HG03460 (cell line): ENCODE data around the gene FCGR3A.
A peak's percentile ranks its signal among the peaks of the same experiment; 100 is the strongest.
"Not testable (repeated sequence)": the region's sequence is repeated elsewhere in the genome, so short reads cannot be mapped to it uniquely, and the experiment has no call there.

ENCODE experiments used
- ATAC-seq: cut with Tn5 transposase; IDR thresholded peaks from one replicate; pipeline ENCODE4 v1.9.1; 2021; ENCODE audit not compliant: unreplicated experiment

Gene FCGR3A

DNA sequence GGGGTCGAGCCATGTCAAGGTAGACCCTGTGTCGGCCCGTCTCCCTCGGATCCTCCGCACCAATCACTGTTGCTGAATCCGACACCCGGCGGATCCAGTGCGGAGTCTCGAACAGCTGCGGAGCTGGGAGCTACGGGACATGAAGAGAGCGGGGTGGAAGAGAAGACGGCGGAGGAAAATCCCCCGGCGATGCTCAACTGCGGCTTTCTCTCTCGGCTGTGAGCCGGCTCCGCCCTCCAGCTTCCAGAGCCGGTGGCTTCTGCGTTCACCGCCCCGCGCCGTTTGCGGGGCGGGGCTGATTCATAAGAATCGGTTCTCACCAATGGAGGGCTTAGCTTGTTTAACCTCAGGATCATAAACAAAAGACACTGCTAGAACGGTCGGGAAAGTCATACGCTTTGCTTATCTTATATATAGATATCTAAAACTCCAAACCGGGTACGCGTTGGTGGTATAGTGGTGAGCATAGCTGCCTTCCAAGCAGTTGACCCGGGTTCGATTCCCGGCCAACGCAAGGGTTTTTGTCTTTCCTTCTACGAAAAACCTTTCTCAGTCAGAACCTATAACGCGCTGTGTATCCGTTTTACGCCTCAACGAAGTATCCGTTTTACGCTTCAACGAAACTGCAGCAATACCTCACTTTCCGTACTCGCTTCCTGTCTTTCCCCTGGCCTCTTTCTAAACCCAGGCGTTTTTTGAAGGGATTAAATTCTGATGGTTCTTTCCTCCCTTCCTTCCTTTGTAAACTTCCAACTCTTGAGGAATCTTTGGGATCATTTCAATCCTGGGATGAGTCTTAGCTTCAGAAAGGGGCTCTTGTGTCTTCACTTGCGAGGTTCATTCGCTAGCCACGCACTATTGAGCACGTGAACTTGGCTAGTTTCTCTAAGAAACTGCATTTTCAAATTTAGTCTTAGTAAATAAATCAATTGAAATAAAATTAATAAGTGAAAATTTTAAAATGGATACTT is 18.7 kb downstream of the FCGR3A start:
- peak; percentile 58 for ATAC-seq

DNA sequence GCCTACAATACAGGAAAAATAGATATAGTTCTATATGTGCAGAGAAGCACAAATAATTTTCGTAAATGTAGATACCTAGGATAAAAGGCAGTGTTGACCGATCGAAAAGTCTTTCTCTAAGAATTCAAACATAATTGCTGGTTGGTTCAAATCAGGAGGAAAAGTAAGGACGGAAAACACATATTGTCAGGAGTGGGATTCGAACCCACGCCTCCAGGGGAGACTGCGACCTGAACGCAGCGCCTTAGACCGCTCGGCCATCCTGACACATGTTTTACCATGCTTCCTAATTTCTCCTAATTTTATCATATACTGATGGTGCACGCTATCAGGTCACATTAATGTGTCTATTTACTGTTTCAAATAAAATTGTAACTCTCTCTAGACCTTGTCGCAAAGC is 19.5 kb downstream of the FCGR3A start:
- peak; percentile 36 for ATAC-seq

DNA sequence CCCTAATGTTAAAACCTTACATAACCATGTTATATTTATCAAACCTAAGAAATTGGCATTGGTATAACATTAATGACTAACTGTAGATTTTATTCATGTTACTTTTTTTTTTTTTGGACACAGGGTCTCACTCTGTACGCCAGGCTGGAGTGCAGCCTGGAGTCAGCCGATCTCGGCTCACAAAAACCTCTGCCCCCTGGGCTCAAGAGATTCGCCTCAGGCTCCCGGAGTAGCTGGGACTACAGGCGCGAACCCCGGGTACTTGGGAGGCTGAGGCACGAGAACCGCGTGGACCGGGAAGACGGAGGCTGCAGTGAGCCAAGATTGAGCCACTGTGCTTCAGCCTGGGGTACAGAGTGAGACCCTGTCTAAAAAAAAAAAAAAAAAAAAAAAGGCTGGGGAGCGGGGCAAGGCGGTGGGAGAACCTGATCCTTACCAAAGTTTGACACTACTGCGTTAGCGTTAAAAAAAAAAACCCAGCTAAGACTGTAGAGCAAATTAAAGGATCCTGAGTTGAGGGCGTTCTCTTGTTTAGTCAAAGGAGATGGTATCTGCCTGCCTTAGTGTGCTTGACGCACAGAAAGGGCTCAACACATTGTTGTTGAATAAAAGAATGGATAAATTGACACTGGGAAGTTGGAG is 20.0 kb downstream of the FCGR3A start:
- not testable (repeated sequence) for ATAC-seq

DNA sequence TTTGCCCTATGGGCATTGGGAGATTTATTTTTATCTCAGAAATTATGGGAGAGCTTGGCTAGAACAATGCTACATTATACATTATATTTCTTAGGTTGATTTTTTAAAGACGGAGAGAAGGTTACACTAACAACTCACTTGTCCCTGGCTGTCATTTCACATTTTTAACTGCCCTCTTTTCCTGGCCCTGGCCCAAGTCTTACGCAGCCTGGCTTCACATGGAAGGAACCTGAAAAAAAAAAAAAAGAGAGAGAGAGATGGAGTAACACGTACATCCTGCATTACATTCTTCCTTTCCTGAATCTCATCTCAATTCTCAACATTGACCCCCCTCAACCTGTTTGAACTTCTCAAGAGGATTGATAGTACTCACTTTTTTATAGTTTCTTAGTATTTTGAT is 21.1 kb downstream of the FCGR3A start:
- not testable (repeated sequence) for ATAC-seq

DNA sequence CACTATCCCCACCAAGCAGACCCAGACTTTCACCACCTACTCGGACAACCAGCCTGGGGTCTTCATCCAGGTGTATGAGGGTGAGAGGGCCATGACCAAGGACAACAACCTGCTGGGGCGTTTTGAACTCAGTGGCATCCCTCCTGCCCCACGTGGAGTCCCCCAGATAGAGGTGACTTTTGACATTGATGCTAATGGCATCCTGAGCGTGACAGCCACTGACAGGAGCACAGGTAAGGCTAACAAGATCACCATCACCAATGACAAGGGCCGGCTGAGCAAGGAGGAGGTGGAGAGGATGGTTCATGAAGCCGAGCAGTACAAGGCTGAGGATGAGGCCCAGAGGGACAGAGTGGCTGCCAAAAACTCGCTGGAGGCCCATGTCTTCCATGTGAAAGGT is 23.7 kb downstream of the FCGR3A start:
- ATAC-seq: not testable (repeated sequence)

- not testable (repeated sequence) for ATAC-seq
Measured at GRCh38 chr1:161525321-161525720, 24.3 kb downstream of the FCGR3A start.

DNA sequence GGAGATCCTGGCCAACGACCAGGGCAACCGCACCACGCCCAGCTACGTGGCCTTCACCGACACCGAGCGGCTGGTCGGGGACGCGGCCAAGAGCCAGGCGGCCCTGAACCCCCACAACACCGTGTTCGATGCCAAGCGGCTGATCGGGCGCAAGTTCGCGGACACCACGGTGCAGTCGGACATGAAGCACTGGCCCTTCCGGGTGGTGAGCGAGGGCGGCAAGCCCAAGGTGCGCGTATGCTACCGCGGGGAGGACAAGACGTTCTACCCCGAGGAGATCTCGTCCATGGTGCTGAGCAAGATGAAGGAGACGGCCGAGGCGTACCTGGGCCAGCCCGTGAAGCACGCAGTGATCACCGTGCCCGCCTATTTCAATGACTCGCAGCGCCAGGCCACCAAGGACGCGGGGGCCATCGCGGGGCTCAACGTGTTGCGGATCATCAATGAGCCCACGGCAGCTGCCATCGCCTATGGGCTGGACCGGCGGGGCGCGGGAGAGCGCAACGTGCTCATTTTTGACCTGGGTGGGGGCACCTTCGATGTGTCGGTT is 24.8 kb downstream of the FCGR3A start:
- ATAC-seq: peak; percentile 21

- ATAC-seq: peak; percentile 59
Measured at GRCh38 chr1:161523817-161524741, 25.5 kb downstream of the FCGR3A start, which contains the start of gene HSPA6. Gene HSPA6 (plus strand): TSS chr1:161524540. CDS start chr1:161524659, 119 bp downstream.

- not testable (repeated sequence) for ATAC-seq
Measured at GRCh38 chr1:161523041-161523816, 26.4 kb downstream of the FCGR3A start.

GRCh38 chr1:161513953-161514352 is 35.7 kb downstream of the FCGR3A start:
- ATAC-seq: not testable (repeated sequence)

GRCh38 chr1:161513448-161513780 is 36.2 kb downstream of the FCGR3A start:
- not testable (repeated sequence) for ATAC-seq

GRCh38 chr1:161512636-161513447 is 36.8 kb downstream of the FCGR3A start:
- not testable (repeated sequence) for ATAC-seq

- no peak for ATAC-seq
Measured at GRCh38 chr1:161511756-161512060, 37.9 kb downstream of the FCGR3A start.

DNA sequence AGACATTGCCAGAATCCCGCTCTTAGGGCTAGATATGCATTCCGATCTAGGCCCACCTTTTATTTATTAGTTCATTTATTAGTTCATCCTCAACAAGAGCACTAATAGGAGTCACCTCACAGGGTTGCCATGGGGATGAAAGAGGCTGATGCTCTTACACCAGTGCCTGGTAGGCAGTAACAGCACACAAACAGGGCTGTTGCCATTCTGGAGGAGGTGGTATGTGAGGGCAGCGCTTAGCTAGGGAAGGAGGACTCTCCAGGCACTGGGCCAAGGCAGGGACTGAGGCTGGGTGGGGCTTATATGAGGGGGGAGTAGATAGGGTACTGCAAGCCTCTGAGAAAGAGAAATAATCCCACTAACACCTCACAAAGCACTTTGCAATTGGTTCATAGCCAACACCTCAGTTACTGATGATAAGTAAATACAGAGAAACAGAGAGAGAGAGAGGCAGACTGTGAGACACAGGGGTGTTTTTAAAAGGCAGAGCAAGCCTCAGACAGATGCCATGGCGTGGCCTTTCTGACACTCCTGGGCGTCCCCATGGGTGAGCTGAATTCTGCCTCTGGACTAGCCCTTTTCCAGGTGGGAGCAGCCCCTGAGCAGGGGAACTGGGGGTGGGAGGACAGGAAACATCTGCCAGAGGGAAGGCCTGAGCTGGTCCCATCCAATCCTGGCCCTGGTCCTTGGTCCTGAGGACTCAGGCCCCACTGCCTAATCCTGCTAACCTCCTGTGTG is 38.4 kb downstream of the FCGR3A start:
- ATAC-seq: no peak

DNA sequence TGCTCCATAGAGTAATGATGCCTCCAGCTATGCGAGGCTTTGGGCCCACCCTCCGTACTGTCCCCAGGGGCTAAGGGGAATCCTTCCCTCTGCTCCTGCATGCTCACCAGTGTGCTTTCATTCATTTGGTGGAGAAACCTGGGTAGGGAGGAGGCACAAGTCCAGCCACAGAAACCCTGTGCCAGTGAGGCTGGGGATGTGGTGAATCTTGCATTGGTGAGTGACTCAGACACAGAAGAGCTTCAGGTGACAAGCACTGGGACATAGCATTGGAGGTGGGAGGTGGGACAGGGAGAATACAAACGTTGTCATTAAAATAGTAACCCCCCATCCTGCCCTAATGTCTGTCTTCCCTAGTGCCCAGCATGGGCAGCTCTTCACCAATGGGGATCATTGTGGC is 39.1 kb downstream of the FCGR3A start:
- no peak for ATAC-seq

DNA sequence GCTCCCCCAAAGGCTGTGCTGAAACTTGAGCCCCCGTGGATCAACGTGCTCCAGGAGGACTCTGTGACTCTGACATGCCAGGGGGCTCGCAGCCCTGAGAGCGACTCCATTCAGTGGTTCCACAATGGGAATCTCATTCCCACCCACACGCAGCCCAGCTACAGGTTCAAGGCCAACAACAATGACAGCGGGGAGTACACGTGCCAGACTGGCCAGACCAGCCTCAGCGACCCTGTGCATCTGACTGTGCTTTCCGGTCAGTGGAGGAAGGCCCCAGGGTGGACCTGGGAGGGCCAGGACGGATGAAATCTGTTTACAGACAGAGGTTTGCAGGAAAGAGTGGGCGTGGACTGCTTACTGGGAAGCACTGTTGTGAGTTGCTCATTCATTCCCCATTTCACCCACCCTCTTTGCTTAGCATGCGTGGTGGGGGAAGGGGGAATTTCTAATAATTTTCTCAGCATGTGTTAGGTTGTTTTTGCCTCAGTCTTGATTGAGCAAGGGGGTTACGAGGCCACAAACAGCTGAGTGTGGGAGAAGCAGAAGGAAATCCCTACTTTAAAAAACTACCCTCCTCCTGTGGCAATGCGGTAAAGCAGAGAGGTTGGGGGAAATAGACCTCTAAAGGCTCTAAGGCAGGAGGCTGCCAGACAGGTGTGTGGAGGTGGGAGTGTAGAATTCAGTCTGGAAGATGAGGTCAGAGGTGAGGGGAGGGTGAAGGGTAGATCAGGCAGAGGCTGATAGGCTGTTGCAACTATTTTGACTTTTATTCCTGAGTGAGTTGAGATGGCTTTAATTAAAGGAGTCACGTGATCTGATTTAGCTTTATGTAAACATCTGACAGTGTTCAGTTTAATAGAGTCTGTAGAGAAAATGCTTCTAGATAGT is 43.0 kb downstream of the FCGR3A start:
- no peak for ATAC-seq

- ATAC-seq: no peak
Measured at GRCh38 chr1:161505686-161506085, 43.9 kb downstream of the FCGR3A start.

DNA sequence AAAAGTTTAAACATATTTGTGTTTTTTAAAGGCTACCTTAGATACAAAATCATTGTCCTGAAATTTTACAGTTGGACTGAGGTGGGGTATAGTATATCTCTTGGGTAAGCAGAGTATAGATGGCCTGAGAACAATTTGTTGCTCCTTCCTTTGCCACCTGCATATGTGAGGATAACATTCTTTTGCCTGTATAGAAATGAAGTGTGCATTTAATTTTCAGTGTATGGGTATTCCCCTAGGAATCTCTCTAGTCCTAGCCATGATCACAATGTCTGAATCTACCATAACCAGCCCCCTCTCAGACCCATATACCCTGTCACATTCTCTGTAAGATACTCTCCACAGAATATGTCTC is 46.2 kb downstream of the FCGR3A start:
- ATAC-seq: no peak
